Type B pancreatic cell (in vitro differentiated cells): ENCODE data around the gene TGFBR3. TPM values are rescaled to one million over a fixed set of nuclear protein-coding genes. Genes with fewer than 3 reads are reported as not detected.

Experiments used
- DNase-seq: peaks from one replicate; pipeline ENCODE4 v3.0.0; 2021; ENCODE audit warnings: mixed read lengths; ENCODE audit not compliant: unreplicated experiment; ENCODE audit errors: extremely low spot score
- H3K27ac Mint-ChIP-seq: 2 replicates; pipeline ENCODE4 v1.8.0; 2021; ENCODE audit warnings: mild to moderate bottlenecking, mixed read lengths
- H3K27me3 Mint-ChIP-seq: 2 replicates; pipeline ENCODE4 v1.8.0; 2021; ENCODE audit warnings: mixed read lengths
- H3K36me3 Mint-ChIP-seq: 2 replicates; pipeline ENCODE4 v1.8.0; 2021; ENCODE audit warnings: mixed read lengths
- H3K4me1 Mint-ChIP-seq: one replicate; pipeline ENCODE4 v1.8.0; 2021; ENCODE audit warnings: mixed read lengths; ENCODE audit not compliant: unreplicated experiment
- H3K4me3 Mint-ChIP-seq: 2 replicates; pipeline ENCODE4 v1.8.0; 2021; ENCODE audit warnings: mild to moderate bottlenecking, mixed read lengths
- H3K9me3 Mint-ChIP-seq: 2 replicates; pipeline ENCODE4 v1.8.0; 2021; ENCODE audit warnings: mixed read lengths
- total RNA-seq: library from RNA; stranded (reverse); gene quantifications from 2 replicates; pipeline ENCODE4 v1.2.1, GENCODE V29; 2021; ENCODE audit warnings: low replicate concordance
- TF ChIP-seq, protein P1 (sequence below): fragments of 200-600 bp; sonication (generic); conservative IDR thresholded peaks from 2 replicates; pipeline ENCODE4 v1.5.0; 2021; ENCODE audit warnings: antibody characterized with exemption, mild to moderate bottlenecking

Gene TGFBR3
- total RNA-seq, 1 donor from 2014 or later: 33.5 TPM

DNA sequence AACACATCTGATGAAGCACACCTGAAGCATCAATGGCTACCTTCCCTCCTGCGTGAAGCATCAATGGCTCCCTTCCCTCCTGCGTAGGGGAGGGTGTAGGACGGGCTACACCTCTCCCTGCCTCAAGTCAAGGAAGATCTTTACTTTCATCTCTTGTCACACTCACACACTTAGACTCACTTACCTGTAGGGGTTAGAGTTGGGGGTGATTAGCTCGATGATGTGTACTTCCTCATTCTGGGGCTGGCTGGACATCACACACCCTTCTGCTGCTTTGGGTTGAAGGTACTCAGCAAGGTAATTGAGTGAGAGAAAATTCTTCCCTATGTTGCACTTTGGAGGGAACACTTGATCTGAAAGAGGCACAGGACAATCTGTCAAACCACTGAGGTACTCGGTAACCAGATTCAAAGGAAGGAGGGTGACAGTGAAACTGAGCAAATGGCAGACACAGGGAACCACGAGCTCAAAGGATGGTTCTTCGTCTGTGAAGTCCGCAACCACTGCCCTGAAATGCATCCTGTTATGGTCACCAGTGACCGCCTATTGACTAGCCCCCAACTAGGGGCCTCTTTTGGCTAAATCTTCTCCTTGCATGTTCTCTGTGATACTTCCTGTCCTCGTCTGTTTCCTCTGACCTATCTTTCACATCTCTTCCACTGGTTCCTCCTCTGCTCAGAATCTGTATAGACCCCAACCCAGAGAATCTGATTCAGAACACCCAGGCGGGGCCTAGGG lies 156.2 kb downstream of the TGFBR3 start:
- no peak overlapping the region for H3K27ac Mint-ChIP-seq
- H3K4me3 Mint-ChIP-seq: no peak overlapping the region
- DNase-seq: no peak
- no peaks in the 10 kb centered on the region for H3K9me3 Mint-ChIP-seq
- H3K4me1 Mint-ChIP-seq: peaks cover 36% of the 10 kb centered on the region
- no peaks in the 10 kb centered on the region for H3K27me3 Mint-ChIP-seq
- H3K36me3 Mint-ChIP-seq: peaks cover 23% of the 10 kb centered on the region
- TF ChIP-seq, protein P1, sequence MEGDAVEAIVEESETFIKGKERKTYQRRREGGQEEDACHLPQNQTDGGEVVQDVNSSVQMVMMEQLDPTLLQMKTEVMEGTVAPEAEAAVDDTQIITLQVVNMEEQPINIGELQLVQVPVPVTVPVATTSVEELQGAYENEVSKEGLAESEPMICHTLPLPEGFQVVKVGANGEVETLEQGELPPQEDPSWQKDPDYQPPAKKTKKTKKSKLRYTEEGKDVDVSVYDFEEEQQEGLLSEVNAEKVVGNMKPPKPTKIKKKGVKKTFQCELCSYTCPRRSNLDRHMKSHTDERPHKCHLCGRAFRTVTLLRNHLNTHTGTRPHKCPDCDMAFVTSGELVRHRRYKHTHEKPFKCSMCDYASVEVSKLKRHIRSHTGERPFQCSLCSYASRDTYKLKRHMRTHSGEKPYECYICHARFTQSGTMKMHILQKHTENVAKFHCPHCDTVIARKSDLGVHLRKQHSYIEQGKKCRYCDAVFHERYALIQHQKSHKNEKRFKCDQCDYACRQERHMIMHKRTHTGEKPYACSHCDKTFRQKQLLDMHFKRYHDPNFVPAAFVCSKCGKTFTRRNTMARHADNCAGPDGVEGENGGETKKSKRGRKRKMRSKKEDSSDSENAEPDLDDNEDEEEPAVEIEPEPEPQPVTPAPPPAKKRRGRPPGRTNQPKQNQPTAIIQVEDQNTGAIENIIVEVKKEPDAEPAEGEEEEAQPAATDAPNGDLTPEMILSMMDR: no peak

DNA sequence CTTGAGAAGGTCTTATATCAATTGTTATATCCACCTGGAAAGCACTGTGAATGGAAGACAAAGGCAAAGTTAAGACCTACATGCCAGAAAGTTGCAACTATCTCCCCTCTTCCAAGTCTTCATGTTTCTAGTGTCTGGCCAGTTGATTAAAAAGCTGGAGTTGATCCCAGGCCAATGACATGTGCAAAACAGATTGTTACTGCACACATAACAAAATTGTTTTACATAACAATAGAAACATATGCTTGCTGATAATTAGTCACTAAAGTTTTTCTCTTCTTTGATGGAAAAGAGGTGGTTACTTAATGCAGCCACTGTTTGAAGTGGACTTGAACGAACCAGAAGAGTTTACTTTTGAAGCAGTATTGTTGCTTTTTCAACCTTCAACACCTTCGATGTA lies 158.2 kb downstream of the TGFBR3 start:
- Mint-ChIP-seq H3K4me3 (no peak overlapping the region), H3K4me1 (peaks cover 28% of the 10 kb centered on the region)

DNA sequence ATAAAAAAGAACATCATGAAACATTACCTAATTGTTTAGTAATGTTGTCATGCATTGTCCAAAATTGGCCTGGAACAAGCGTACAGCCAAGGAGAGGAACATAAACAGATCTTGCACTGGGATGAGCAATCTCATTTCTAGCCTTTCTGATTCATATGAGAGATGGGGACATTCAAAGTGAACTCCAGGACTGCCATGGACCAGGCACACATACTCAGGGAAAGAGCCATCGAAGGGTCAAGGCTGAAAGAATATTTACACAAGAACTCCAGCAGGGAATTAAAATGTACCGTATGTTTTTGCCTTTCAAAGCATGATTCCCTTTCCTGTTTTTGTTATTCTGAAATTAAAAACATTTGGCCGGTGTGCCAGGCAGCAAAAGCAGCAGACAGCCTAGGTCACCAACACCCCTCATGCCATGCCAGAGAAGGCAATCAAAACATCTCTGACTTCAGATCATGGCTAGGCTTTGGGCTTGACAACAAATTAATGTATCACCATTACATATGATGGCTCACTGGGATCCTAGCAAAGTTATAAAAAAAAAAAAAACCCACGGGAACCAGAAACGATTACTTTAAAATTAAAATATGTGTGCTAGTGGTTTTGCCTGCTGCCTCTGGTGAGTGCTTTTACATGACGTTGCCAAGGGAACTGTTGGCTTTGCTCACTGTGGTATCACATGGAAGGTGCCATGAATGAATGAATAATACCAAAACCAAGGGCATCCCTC lies 159.8 kb downstream of the TGFBR3 start:
- peaks cover 26% of the 10 kb centered on the region for H3K36me3 Mint-ChIP-seq
- H3K27ac Mint-ChIP-seq: no peak overlapping the region
- TF ChIP-seq, protein P1: no peak
- no peak for DNase-seq
- H3K4me1 Mint-ChIP-seq: peaks cover 14% of the 10 kb centered on the region
- H3K27me3 Mint-ChIP-seq: no peaks in the 10 kb centered on the region
- H3K4me3 Mint-ChIP-seq: no peak overlapping the region
- H3K9me3 Mint-ChIP-seq: no peaks in the 10 kb centered on the region

More for the DNA sequence above, 158.2 kb downstream of the TGFBR3 start:
- Mint-ChIP-seq H3K27me3 (no peaks in the 10 kb centered on the region), H3K9me3 (no peaks in the 10 kb centered on the region), H3K27ac (no peak overlapping the region), H3K36me3 (peaks cover 19% of the 10 kb centered on the region)
- TF ChIP-seq, protein P1: no peak
- DNase-seq: no peak

DNA sequence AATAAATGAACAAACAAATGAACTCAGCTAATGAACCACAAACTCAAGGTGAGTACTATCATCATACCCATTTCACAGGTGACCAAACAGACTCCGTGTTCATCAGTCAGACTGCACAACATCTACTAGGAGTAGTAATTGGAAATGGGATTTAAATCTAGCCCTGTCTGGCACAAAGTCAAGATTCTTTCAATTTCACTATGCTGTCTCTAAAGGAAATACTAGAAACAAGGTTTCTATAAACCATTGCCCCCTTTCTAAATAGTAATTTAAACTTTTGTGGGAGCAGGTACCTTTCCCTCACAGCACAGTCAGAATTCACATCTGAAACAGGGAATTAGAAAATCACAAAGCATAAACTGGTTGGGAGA lies 160.3 kb downstream of the TGFBR3 start:
- DNase-seq: no peak
- Mint-ChIP-seq H3K27ac (no peak overlapping the region), H3K36me3 (peaks cover 30% of the 10 kb centered on the region), H3K4me3 (no peak overlapping the region), H3K4me1 (peaks cover 12% of the 10 kb centered on the region), H3K9me3 (no peaks in the 10 kb centered on the region), H3K27me3 (no peaks in the 10 kb centered on the region)
- TF ChIP-seq, protein P1: no peak

DNA sequence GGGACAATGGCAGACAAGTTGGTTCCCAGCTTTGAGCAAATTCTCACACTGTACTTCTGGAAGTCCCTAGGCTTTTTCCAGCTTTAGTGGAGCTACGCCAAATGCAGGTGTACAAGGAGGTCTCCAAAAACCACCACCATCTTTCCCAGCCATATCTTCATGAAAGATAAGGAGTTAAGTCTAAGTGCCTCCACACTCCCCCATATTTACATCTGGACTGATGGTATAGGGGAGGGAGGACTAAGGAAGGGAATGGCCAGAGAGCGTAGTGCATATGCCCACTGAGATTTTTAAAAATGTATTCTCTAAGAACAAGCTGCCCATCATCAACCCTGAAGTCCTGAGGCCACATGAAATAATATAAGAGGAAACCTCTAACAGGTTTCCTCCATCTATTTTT lies 161.3 kb downstream of the TGFBR3 start:
- no peaks in the 10 kb centered on the region for H3K27me3 Mint-ChIP-seq
- no peak overlapping the region for H3K27ac Mint-ChIP-seq
- TF ChIP-seq, protein P1: no peak
- H3K4me3 Mint-ChIP-seq: no peak overlapping the region
- peaks cover 12% of the 10 kb centered on the region for H3K4me1 Mint-ChIP-seq
- H3K36me3 Mint-ChIP-seq: peaks cover 25% of the 10 kb centered on the region
- no peak for DNase-seq
- H3K9me3 Mint-ChIP-seq: no peaks in the 10 kb centered on the region
